ENCODE results near the gene GNB4. TPM values are rescaled to one million over a fixed set of nuclear protein-coding genes. Genes with fewer than 3 reads are reported as not detected.

The GNB4 gene
- total RNA-seq, 4 donors from 2014 or later = 14.5 to 43.7 (median 28.8) TPM

DNA sequence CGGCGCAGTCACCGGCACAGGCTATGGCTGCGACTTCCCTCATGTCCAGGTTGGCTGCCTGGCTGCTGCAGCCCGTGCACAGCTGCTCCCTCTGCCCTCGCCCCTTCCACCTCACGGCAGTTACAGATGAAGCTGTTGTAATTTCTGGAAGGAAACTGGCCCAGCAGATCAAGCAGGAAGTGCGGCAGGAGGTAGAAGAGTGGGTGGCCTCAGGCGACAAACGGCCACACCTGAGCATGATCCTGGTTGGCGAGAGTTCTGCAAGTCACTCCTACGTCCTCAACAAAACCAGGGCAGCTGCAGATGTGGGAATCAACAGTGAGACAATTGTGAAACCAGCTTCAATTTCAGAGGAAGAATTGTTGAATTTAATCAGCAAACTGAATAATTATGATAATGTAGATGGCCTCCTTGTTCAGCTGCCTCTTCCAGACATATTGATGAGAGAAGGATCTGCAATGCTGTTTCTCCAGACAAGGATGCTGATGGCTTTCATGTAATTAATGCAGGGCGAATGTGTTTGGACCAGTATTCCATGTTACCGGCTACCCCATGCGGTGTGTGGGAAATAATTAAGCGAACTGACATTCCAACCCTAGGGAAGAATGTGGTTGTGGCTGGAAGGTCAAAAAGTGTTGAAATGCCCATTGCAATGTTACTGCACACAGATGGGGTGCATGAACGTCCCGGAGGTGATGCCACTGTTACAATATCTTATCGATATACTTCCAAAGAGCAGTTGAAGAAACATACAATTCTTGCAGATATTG is 13.2 kb upstream of the GNB4 start:
- H3K27ac ChIP-seq = no peak overlapping the region
- TF ChIP-seq, protein P1, sequence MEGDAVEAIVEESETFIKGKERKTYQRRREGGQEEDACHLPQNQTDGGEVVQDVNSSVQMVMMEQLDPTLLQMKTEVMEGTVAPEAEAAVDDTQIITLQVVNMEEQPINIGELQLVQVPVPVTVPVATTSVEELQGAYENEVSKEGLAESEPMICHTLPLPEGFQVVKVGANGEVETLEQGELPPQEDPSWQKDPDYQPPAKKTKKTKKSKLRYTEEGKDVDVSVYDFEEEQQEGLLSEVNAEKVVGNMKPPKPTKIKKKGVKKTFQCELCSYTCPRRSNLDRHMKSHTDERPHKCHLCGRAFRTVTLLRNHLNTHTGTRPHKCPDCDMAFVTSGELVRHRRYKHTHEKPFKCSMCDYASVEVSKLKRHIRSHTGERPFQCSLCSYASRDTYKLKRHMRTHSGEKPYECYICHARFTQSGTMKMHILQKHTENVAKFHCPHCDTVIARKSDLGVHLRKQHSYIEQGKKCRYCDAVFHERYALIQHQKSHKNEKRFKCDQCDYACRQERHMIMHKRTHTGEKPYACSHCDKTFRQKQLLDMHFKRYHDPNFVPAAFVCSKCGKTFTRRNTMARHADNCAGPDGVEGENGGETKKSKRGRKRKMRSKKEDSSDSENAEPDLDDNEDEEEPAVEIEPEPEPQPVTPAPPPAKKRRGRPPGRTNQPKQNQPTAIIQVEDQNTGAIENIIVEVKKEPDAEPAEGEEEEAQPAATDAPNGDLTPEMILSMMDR (IDR thresholded peaks at IDR 0.05) = no peak
- no peak for TF ChIP-seq POLR2A (IDR thresholded peaks at IDR 0.05)
- DNase-seq = no peak
- no peaks in the 10 kb centered on the region for H3K9me3 ChIP-seq
- intact Hi-C loops (cut with DNase I) = no loop called here
- no peaks in the 10 kb centered on the region for H3K36me3 ChIP-seq
- H3K27me3 ChIP-seq = no peaks in the 10 kb centered on the region
- H3K4me1 ChIP-seq = no peaks in the 10 kb centered on the region
- WGBS, 2 donors = 78 to 82% methylated on average over 19 of the region's 19 CpGs
- no peak overlapping the region for H3K4me3 ChIP-seq (replicated peaks in 1 of 3)

DNA sequence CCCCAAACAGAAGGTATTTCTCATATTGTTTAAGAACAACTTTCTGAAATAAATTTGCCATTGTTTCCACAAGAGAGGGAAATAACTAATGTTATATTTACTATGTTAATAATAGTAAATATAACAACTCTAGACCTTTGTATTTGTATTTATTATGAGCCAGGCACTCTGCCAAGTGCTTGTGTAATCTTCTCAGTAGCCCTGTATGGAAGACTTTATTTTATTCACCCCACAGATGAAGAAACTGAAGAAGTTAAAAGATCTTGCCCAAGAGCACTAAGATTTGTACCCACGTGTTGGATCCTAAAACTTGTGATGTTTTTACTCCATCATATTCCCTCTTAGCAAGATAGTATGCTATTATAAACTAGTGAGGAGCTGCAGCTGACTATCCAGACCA is 12.0 kb upstream of the GNB4 start:
- H3K27ac ChIP-seq = no peak overlapping the region
- intact Hi-C loops (cut with DNase I) = no loop called here

DNA sequence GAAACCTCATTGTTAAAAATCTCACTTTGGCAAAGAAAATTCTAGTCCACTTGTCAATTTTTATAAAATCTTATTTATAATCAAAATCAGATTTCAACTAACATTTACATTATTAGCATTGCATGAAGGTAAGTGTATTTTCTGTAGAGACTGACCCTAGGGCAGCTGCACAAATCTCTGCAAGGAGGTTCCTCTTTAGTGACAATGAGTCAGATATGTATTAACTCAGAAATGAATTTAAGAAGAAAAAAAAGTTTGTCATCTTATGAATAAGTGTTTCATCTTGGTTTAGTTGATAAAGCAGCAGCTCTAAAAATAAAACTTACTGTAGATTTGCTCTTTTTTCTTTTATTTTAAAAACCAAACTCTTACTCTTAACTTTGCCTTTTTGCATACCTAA is 9.0 kb upstream of the GNB4 start:
- no peak overlapping the region for H3K4me3 ChIP-seq (replicated peaks in 1 of 3)
- no peak for TF ChIP-seq POLR2A (IDR thresholded peaks at IDR 0.05)
- TF ChIP-seq, protein P1 (IDR thresholded peaks at IDR 0.05) = no peak
- intact Hi-C loops (cut with DNase I) = no loop called here
- no peak for DNase-seq
- H3K4me1 ChIP-seq = no peaks in the 10 kb centered on the region
- H3K36me3 ChIP-seq = no peaks in the 10 kb centered on the region
- no peaks in the 10 kb centered on the region for H3K27me3 ChIP-seq
- no peak overlapping the region for H3K27ac ChIP-seq
- H3K9me3 ChIP-seq = no peaks in the 10 kb centered on the region

More for the DNA sequence above, 12.0 kb upstream of the GNB4 start:
- H3K36me3 ChIP-seq = no peaks in the 10 kb centered on the region
- 55 to 69% methylated on average over 1 of the region's 1 CpG for WGBS, 2 donors
- DNase-seq = no peak
- H3K4me1 ChIP-seq = no peaks in the 10 kb centered on the region
- H3K27me3 ChIP-seq = no peaks in the 10 kb centered on the region
- TF ChIP-seq POLR2A (IDR thresholded peaks at IDR 0.05) = no peak
- TF ChIP-seq, protein P1 (IDR thresholded peaks at IDR 0.05) = no peak
- H3K4me3 ChIP-seq (replicated peaks in 1 of 3) = no peak overlapping the region
- no peaks in the 10 kb centered on the region for H3K9me3 ChIP-seq

DNA sequence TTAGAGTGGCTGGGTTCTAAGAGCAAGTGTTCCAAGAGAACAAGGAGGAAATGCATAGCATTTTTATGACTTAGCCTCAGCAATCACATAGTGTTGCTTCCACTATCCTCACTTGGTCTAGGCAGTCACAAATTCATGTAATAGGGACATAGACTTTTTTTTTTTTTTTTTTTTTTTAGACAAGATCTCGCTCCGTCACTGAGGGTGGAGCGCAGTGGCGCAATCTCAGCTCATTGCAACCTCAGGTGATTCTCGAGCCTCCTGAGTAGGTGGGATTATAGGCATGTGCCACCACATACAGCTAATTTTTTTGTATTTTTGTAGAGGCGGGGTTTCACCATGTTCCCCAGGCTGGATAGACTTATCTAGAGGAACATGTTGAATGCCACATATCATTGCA is 4.7 kb upstream of the GNB4 start:
- Histone ChIP-seq H3K4me1 (no peaks in the 10 kb centered on the region), H3K36me3 (no peaks in the 10 kb centered on the region), H3K9me3 (no peaks in the 10 kb centered on the region), H3K27me3 (no peaks in the 10 kb centered on the region), H3K27ac (no peak overlapping the region), H3K4me3 (replicated peaks in 1 of 3) (no peak overlapping the region)
- 93 to 94% methylated on average over 6 of the region's 6 CpGs for WGBS, 2 donors
- intact Hi-C loops (cut with DNase I) = no loop called here
- TF ChIP-seq, protein P1 (IDR thresholded peaks at IDR 0.05) = no peak
- TF ChIP-seq POLR2A (IDR thresholded peaks at IDR 0.05) = no peak
- DNase-seq = no peak

DNA sequence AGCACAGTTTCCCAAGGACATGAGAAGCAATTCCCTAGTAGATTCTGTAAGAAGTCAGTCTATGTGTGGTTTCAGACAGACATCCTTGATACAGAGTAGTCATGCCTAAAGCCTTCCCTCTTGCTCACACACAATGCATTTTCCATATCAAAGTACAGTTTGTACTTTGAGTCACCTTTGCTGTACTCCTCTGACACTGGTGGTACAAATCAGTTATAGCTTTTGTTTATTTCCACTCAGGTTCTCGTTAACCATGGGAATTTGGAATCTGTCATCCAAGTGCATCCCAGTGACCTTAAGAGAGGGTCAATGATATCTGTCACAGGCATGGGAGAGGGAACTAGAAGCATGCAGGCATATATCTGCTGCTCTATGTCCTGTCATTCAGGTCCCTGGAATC is 3.6 kb upstream of the GNB4 start:
- H3K4me3 ChIP-seq (replicated peaks in 1 of 3) = no peak overlapping the region
- H3K27me3 ChIP-seq = no peaks in the 10 kb centered on the region
- no peak overlapping the region for H3K27ac ChIP-seq
- 67 to 71% methylated on average over 1 of the region's 1 CpG for WGBS, 2 donors
- no peaks in the 10 kb centered on the region for H3K9me3 ChIP-seq
- no peaks in the 10 kb centered on the region for H3K36me3 ChIP-seq
- intact Hi-C loops (cut with DNase I) = no loop called here
- no peak for TF ChIP-seq POLR2A (IDR thresholded peaks at IDR 0.05)
- H3K4me1 ChIP-seq = no peaks in the 10 kb centered on the region
- no peak for DNase-seq

Measured in thyroid gland (tissue), 4 donors.